ENCODE results near the gene PPA2.
A peak's percentile ranks its signal among the peaks of the same experiment; 100 is the strongest.
"Not testable (repeated sequence)": the region's sequence is repeated elsewhere in the genome, so short reads cannot be mapped to it uniquely, and the experiment has no call there.

PPA2 gene

GRCh38 chr4:105483840-105484239 is 10.0 kb upstream of the PPA2 start:
- no peaks in the 10 kb centered on the region for H3K4me1 ChIP-seq (ENCODE audit: control insufficient read depth in 2 of 2, insufficient read depth in 2 of 2, low read length in 2 of 2)
- no peaks in the 10 kb centered on the region for H3K9me3 ChIP-seq (ENCODE audit: control insufficient read depth in 2 of 2, low read length in 2 of 2)
- H3K27ac ChIP-seq (ENCODE audit: low read depth in 2 of 2, low read length in 2 of 2) = no peak overlapping the region
- no peaks in the 10 kb centered on the region for H3K36me3 ChIP-seq (ENCODE audit: control insufficient read depth in 2 of 2, insufficient read depth in 2 of 2, low read length in 2 of 2)
- H3K27me3 ChIP-seq (ENCODE audit: control insufficient read depth in 2 of 2, insufficient read depth in 2 of 2, low read length in 2 of 2) = no peaks in the 10 kb centered on the region
- H3K9ac ChIP-seq (ENCODE audit: low read depth in 1 of 2, low read length in 2 of 2) = no peak overlapping the region
- H3K4me3 ChIP-seq (ENCODE audit: low read length in 2 of 2) = no peak overlapping the region

GRCh38 chr4:105474099-105474518 is 247 bp upstream of the PPA2 start:
- Histone ChIP-seq H3K4me3 (ENCODE audit: low read length in 2 of 2) (peak overlapping the region; percentile 74 to 91), H3K27me3 (ENCODE audit: control insufficient read depth in 2 of 2, insufficient read depth in 2 of 2, low read length in 2 of 2) (no peaks in the 10 kb centered on the region), H3K27ac (ENCODE audit: low read depth in 2 of 2, low read length in 2 of 2) (peak overlapping the region; percentile 96 to 98), H3K9me3 (ENCODE audit: control insufficient read depth in 2 of 2, low read length in 2 of 2) (no peaks in the 10 kb centered on the region), H3K4me1 (ENCODE audit: control insufficient read depth in 2 of 2, insufficient read depth in 2 of 2, low read length in 2 of 2) (peaks cover 15 to 16% of the 10 kb centered on the region in 2 donors), H3K9ac (ENCODE audit: low read depth in 1 of 2, low read length in 2 of 2) (peak overlapping the region in 1 of 2 donors; percentile 94), H3K36me3 (ENCODE audit: control insufficient read depth in 2 of 2, insufficient read depth in 2 of 2, low read length in 2 of 2) (no peaks in the 10 kb centered on the region)

GRCh38 chr4:105472871-105473323 is 965 bp downstream of the PPA2 start:
- Histone ChIP-seq H3K4me1 (ENCODE audit: control insufficient read depth in 2 of 2, insufficient read depth in 2 of 2, low read length in 2 of 2) (peaks cover 15 to 16% of the 10 kb centered on the region in 2 donors), H3K27me3 (ENCODE audit: control insufficient read depth in 2 of 2, insufficient read depth in 2 of 2, low read length in 2 of 2) (no peaks in the 10 kb centered on the region), H3K27ac (ENCODE audit: low read depth in 2 of 2, low read length in 2 of 2) (peak overlapping the region; percentile 96 to 98), H3K9me3 (ENCODE audit: control insufficient read depth in 2 of 2, low read length in 2 of 2) (no peaks in the 10 kb centered on the region), H3K4me3 (ENCODE audit: low read length in 2 of 2) (peak overlapping the region; percentile 74 to 91), H3K9ac (ENCODE audit: low read depth in 1 of 2, low read length in 2 of 2) (peak overlapping the region; percentile 94 to 96), H3K36me3 (ENCODE audit: control insufficient read depth in 2 of 2, insufficient read depth in 2 of 2, low read length in 2 of 2) (no peaks in the 10 kb centered on the region)

GRCh38 chr4:105471566-105472176 is 2.2 kb downstream of the PPA2 start:
- Histone ChIP-seq H3K4me3 (ENCODE audit: low read length in 2 of 2) (peak overlapping the region; percentile 47 to 91), H3K27ac (ENCODE audit: low read depth in 2 of 2, low read length in 2 of 2) (no peak overlapping the region), H3K9me3 (ENCODE audit: control insufficient read depth in 2 of 2, low read length in 2 of 2) (no peaks in the 10 kb centered on the region), H3K36me3 (ENCODE audit: control insufficient read depth in 2 of 2, insufficient read depth in 2 of 2, low read length in 2 of 2) (peaks cover 3 to 6% of the 10 kb centered on the region in 2 donors), H3K27me3 (ENCODE audit: control insufficient read depth in 2 of 2, insufficient read depth in 2 of 2, low read length in 2 of 2) (no peaks in the 10 kb centered on the region), H3K9ac (ENCODE audit: low read depth in 1 of 2, low read length in 2 of 2) (peak overlapping the region; percentile 94 to 96), H3K4me1 (ENCODE audit: control insufficient read depth in 2 of 2, insufficient read depth in 2 of 2, low read length in 2 of 2) (peaks cover 15 to 16% of the 10 kb centered on the region in 2 donors)

GRCh38 chr4:105470766-105471165 is 3.1 kb downstream of the PPA2 start:
- H3K4me1 ChIP-seq (ENCODE audit: control insufficient read depth in 2 of 2, insufficient read depth in 2 of 2, low read length in 2 of 2) = peaks cover 15 to 16% of the 10 kb centered on the region in 2 donors
- H3K27ac ChIP-seq (ENCODE audit: low read depth in 2 of 2, low read length in 2 of 2) = no peak overlapping the region
- peaks cover 6 to 9% of the 10 kb centered on the region in 2 donors for H3K36me3 ChIP-seq (ENCODE audit: control insufficient read depth in 2 of 2, insufficient read depth in 2 of 2, low read length in 2 of 2)
- no peaks in the 10 kb centered on the region for H3K9me3 ChIP-seq (ENCODE audit: control insufficient read depth in 2 of 2, low read length in 2 of 2)
- H3K9ac ChIP-seq (ENCODE audit: low read depth in 1 of 2, low read length in 2 of 2) = no peak overlapping the region
- H3K4me3 ChIP-seq (ENCODE audit: low read length in 2 of 2) = no peak overlapping the region
- no peaks in the 10 kb centered on the region for H3K27me3 ChIP-seq (ENCODE audit: control insufficient read depth in 2 of 2, insufficient read depth in 2 of 2, low read length in 2 of 2)

GRCh38 chr4:105469736-105470135 is 4.1 kb downstream of the PPA2 start:
- peaks cover 15 to 16% of the 10 kb centered on the region in 2 donors for H3K4me1 ChIP-seq (ENCODE audit: control insufficient read depth in 2 of 2, insufficient read depth in 2 of 2, low read length in 2 of 2)
- H3K9me3 ChIP-seq (ENCODE audit: control insufficient read depth in 2 of 2, low read length in 2 of 2) = no peaks in the 10 kb centered on the region
- no peaks in the 10 kb centered on the region for H3K27me3 ChIP-seq (ENCODE audit: control insufficient read depth in 2 of 2, insufficient read depth in 2 of 2, low read length in 2 of 2)
- no peak overlapping the region for H3K9ac ChIP-seq (ENCODE audit: low read depth in 1 of 2, low read length in 2 of 2)
- H3K4me3 ChIP-seq (ENCODE audit: low read length in 2 of 2) = no peak overlapping the region
- peaks cover 9 to 10% of the 10 kb centered on the region in 2 donors for H3K36me3 ChIP-seq (ENCODE audit: control insufficient read depth in 2 of 2, insufficient read depth in 2 of 2, low read length in 2 of 2)
- H3K27ac ChIP-seq (ENCODE audit: low read depth in 2 of 2, low read length in 2 of 2) = no peak overlapping the region

- Histone ChIP-seq H3K9ac (ENCODE audit: low read depth in 1 of 2, low read length in 2 of 2) (no peak overlapping the region), H3K4me1 (ENCODE audit: control insufficient read depth in 2 of 2, insufficient read depth in 2 of 2, low read length in 2 of 2) (peaks cover under 1 to 2% of the 10 kb centered on the region in 2 donors), H3K9me3 (ENCODE audit: control insufficient read depth in 2 of 2, low read length in 2 of 2) (no peaks in the 10 kb centered on the region), H3K27me3 (ENCODE audit: control insufficient read depth in 2 of 2, insufficient read depth in 2 of 2, low read length in 2 of 2) (no peaks in the 10 kb centered on the region), H3K4me3 (ENCODE audit: low read length in 2 of 2) (no peak overlapping the region), H3K27ac (ENCODE audit: low read depth in 2 of 2, low read length in 2 of 2) (no peak overlapping the region), H3K36me3 (ENCODE audit: control insufficient read depth in 2 of 2, insufficient read depth in 2 of 2, low read length in 2 of 2) (peaks cover 9 to 10% of the 10 kb centered on the region in 2 donors)
These were observed 7.3 kb downstream of the PPA2 start for GRCh38 chr4:105466580-105466979.

- not testable (repeated sequence) for H3K4me3 ChIP-seq (ENCODE audit: low read length in 2 of 2); H3K27ac ChIP-seq (ENCODE audit: low read depth in 2 of 2, low read length in 2 of 2); H3K9ac ChIP-seq (ENCODE audit: low read depth in 1 of 2, low read length in 2 of 2); H3K9me3 ChIP-seq (ENCODE audit: control insufficient read depth in 2 of 2, low read length in 2 of 2); H3K27me3 ChIP-seq (ENCODE audit: control insufficient read depth in 2 of 2, insufficient read depth in 2 of 2, low read length in 2 of 2); H3K4me1 ChIP-seq (ENCODE audit: control insufficient read depth in 2 of 2, insufficient read depth in 2 of 2, low read length in 2 of 2)
- H3K36me3 ChIP-seq (ENCODE audit: control insufficient read depth in 2 of 2, insufficient read depth in 2 of 2, low read length in 2 of 2) = peaks cover 9 to 10% of the 10 kb centered on the region in 2 donors
These were observed 9.3 kb downstream of the PPA2 start for GRCh38 chr4:105464563-105464962.

GRCh38 chr4:105462576-105462975 is 11.3 kb downstream of the PPA2 start:
- peaks cover 9 to 10% of the 10 kb centered on the region in 2 donors for H3K36me3 ChIP-seq (ENCODE audit: control insufficient read depth in 2 of 2, insufficient read depth in 2 of 2, low read length in 2 of 2)
- no peaks in the 10 kb centered on the region for H3K4me1 ChIP-seq (ENCODE audit: control insufficient read depth in 2 of 2, insufficient read depth in 2 of 2, low read length in 2 of 2)

GRCh38 chr4:105461621-105462382 is 12.1 kb downstream of the PPA2 start:
- Histone ChIP-seq H3K4me3 (ENCODE audit: low read length in 2 of 2) (no peak overlapping the region), H3K27me3 (ENCODE audit: control insufficient read depth in 2 of 2, insufficient read depth in 2 of 2, low read length in 2 of 2) (no peaks in the 10 kb centered on the region), H3K4me1 (ENCODE audit: control insufficient read depth in 2 of 2, insufficient read depth in 2 of 2, low read length in 2 of 2) (no peaks in the 10 kb centered on the region), H3K9me3 (ENCODE audit: control insufficient read depth in 2 of 2, low read length in 2 of 2) (no peaks in the 10 kb centered on the region), H3K36me3 (ENCODE audit: control insufficient read depth in 2 of 2, insufficient read depth in 2 of 2, low read length in 2 of 2) (peaks cover 4 to 9% of the 10 kb centered on the region in 2 donors), H3K9ac (ENCODE audit: low read depth in 1 of 2, low read length in 2 of 2) (no peak overlapping the region), H3K27ac (ENCODE audit: low read depth in 2 of 2, low read length in 2 of 2) (no peak overlapping the region)

More at GRCh38 chr4:105462576-105462975, 11.3 kb downstream of the PPA2 start:
- Histone ChIP-seq H3K9me3 (ENCODE audit: control insufficient read depth in 2 of 2, low read length in 2 of 2) (no peaks in the 10 kb centered on the region), H3K27ac (ENCODE audit: low read depth in 2 of 2, low read length in 2 of 2) (no peak overlapping the region), H3K27me3 (ENCODE audit: control insufficient read depth in 2 of 2, insufficient read depth in 2 of 2, low read length in 2 of 2) (no peaks in the 10 kb centered on the region), H3K9ac (ENCODE audit: low read depth in 1 of 2, low read length in 2 of 2) (no peak overlapping the region), H3K4me3 (ENCODE audit: low read length in 2 of 2) (no peak overlapping the region)
